ENCODE data around the gene PTPRN2. TPM values are rescaled to one million over a fixed set of nuclear protein-coding genes. Genes with fewer than 3 reads are reported as not detected.

PTPRN2 gene
- total RNA-seq, 1 experiment from 2014 or later, result 2.1 TPM

DNA sequence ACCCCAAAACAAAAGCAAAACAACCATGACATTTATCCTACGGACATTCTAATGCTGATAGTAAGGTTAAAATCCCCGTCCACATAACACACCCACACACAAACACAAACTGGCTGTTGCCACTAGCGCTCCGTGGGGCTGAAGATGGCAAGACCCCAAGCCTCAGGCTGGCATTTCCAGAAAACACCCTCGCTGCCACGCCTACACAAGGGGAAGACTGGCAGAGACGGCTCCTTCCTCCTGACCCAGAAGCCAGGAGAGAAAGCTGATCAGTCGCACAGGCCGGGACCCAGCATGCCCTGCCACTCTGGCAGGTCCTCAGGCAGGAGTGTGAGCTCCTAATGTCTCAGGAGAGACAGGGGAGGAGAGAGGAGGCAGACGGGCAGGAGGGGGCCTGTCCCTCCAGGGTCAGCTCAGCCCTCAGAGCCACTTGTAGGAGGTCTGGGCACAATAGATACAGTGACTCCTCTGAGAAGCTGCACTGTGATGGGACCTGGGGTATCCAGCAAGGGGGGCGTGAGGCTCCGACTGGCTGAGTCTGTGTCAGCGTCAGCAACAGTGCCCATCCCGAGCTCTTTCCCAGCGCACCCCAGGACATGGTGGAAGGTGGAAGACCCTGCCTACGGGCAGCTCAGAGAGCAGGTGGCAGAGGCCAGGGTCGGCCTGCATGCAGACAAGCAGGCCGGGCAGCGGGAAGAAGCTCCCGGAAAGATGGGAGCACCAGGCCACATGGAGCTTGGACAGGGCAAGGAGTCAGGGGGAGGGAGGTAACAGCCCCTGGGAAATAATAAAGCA is 326.9 kb downstream of the PTPRN2 start:
- Histone ChIP-seq H3K9me3 (ENCODE audit: control insufficient read depth in 1 of 2, insufficient read depth in 1 of 2, low read depth in 1 of 2, low read length in 2 of 2) (peaks cover 4 to 11% of the 10 kb centered on the region in 2 experiments; a peak in 2 of 4 replicates), H4K20me1 (ENCODE audit: insufficient read depth) (no peaks in the 10 kb centered on the region), H3K27ac (ENCODE audit: low read depth, low read length) (no peak overlapping the region), H3K4me1 (ENCODE audit: control insufficient read depth in 1 of 2, insufficient read depth in 2 of 2, low read length in 2 of 2) (no peaks in the 10 kb centered on the region), H3K79me2 (ENCODE audit: insufficient read depth, low read length) (no peaks in the 10 kb centered on the region), H3K36me3 (ENCODE audit: control insufficient read depth in 1 of 2, insufficient read depth in 2 of 2, low read length in 2 of 2) (no peaks in the 10 kb centered on the region), H3K27me3 (ENCODE audit: insufficient read depth, low read length) (no peaks in the 10 kb centered on the region), H3K9ac (ENCODE audit: low read length) (no peak overlapping the region), H2AFZ (ENCODE audit: low read depth, low read length, poor library complexity, severe bottlenecking) (no peak overlapping the region), H3K4me2 (ENCODE audit: low read length) (no peak overlapping the region), H3K4me3 (replicated peaks in 1 of 2; ENCODE audit: low read depth in 1 of 2, low read length in 2 of 2) (no peak overlapping the region), H3K9me2 (ENCODE audit: insufficient read depth) (no peaks in the 10 kb centered on the region)
- ChIA-PET POLR2A (no interaction called here), CTCF (no interaction called here), RAD21 (ENCODE audit: low non-redundant PET in 1 of 2, low total read pairs in 2 of 2, uncharacterized antibody in 2 of 2, unreplicated experiment in 2 of 2) (no interaction called here)
- intact Hi-C loops (cut with micrococcal nuclease), result no loop called here
- TF ChIP-seq JUND (IDR thresholded peaks at IDR 0.05) (no peak), TCF7L2 (IDR thresholded peaks at IDR 0.05; ENCODE audit: borderline replicate concordance, extremely low read depth, insufficient read depth, insufficient read length) (no peak), YY1 (IDR thresholded peaks at IDR 0.05; ENCODE audit: extremely low read depth, insufficient replicate concordance, low read depth, low read length) (no peak), POLR2AphosphoS5 (IDR thresholded peaks at IDR 0.05; ENCODE audit: low read depth, low read length) (no peak), FOSL1 (IDR thresholded peaks at IDR 0.05; ENCODE audit: low read depth) (no peak), EZH2 (IDR thresholded peaks at IDR 0.05) (no peak), EGR1 (IDR thresholded peaks at IDR 0.05; ENCODE audit: low read depth) (no peak), REST (IDR thresholded peaks at IDR 0.05; ENCODE audit: low read depth) (no peak), POLR2A (IDR thresholded peaks at IDR 0.05; ENCODE audit: borderline replicate concordance, extremely low read depth, insufficient read depth, insufficient read length) (no peak), SP1 (IDR thresholded peaks at IDR 0.05; ENCODE audit: low read depth) (no peak), SIN3A (IDR thresholded peaks at IDR 0.05; ENCODE audit: low read depth) (no peak), CBX3 (IDR thresholded peaks at IDR 0.05; ENCODE audit: low read depth) (no peak), ZFX (IDR thresholded peaks at IDR 0.05) (no peak), SRF (IDR thresholded peaks at IDR 0.05; ENCODE audit: low read depth) (no peak), EZH2phosphoT487 (IDR thresholded peaks at IDR 0.05; ENCODE audit: borderline replicate concordance) (no peak)
- TF ChIP-seq, protein P1, sequence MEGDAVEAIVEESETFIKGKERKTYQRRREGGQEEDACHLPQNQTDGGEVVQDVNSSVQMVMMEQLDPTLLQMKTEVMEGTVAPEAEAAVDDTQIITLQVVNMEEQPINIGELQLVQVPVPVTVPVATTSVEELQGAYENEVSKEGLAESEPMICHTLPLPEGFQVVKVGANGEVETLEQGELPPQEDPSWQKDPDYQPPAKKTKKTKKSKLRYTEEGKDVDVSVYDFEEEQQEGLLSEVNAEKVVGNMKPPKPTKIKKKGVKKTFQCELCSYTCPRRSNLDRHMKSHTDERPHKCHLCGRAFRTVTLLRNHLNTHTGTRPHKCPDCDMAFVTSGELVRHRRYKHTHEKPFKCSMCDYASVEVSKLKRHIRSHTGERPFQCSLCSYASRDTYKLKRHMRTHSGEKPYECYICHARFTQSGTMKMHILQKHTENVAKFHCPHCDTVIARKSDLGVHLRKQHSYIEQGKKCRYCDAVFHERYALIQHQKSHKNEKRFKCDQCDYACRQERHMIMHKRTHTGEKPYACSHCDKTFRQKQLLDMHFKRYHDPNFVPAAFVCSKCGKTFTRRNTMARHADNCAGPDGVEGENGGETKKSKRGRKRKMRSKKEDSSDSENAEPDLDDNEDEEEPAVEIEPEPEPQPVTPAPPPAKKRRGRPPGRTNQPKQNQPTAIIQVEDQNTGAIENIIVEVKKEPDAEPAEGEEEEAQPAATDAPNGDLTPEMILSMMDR (IDR thresholded peaks at IDR 0.05 in 2 of 3, conservative IDR thresholded peaks at IDR 0.05 in 1 of 3; ENCODE audit: borderline replicate concordance in 1 of 3, insufficient read depth in 1 of 3, low read depth in 2 of 3, low read length in 2 of 3), result no peak
- DNase-seq (ENCODE audit: low read depth, low spot score) (no peak), ATAC-seq (no peak)
- no TSS peak for BruUV-seq (replicated peaks)
